ENCODE results near the gene COPS3.

The COPS3 gene

GRCh38 chr17:17216776-17217175 is 64.3 kb downstream of the COPS3 start:
- H3K4me3 ChIP-seq (replicated peaks; ENCODE audit: low read depth, low read length): no peak overlapping the region
- DNase-seq (ENCODE audit: low read depth): no peak
- no peak for TF ChIP-seq CTCF (IDR thresholded peaks at IDR 0.05; ENCODE audit: low read length, missing control alignments)

DNA sequence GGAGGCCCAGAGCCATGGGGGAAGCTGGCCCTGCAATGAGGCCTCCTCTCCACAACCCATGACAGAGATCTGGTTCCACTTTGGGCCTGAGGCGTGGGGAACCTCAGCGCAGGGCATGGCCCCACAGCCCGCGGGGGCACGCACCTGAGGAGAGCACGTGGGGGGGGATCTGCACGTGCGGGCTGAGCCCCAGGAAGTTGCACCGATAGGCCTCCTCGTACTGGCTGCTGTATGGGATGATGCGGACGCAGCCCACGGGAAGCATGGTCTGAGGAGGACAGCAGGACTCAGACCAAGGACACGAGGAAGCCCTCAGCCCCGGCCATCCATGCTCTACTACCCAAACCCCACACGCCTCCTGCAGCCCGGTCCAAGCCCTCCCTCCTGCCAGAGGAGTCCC is 64.8 kb downstream of the COPS3 start:
- no peak for TF ChIP-seq CTCF (IDR thresholded peaks at IDR 0.05; ENCODE audit: low read length, missing control alignments)
- DNase-seq (ENCODE audit: low read depth): no peak
- no peak overlapping the region for H3K4me3 ChIP-seq (replicated peaks; ENCODE audit: low read depth, low read length)

- no peak for DNase-seq (ENCODE audit: low read depth)
- TF ChIP-seq CTCF (IDR thresholded peaks at IDR 0.05; ENCODE audit: low read length, missing control alignments): no peak
- H3K4me3 ChIP-seq (replicated peaks; ENCODE audit: low read depth, low read length): no peak overlapping the region
Measured at GRCh38 chr17:17215575-17215974, 65.5 kb downstream of the COPS3 start.

DNA sequence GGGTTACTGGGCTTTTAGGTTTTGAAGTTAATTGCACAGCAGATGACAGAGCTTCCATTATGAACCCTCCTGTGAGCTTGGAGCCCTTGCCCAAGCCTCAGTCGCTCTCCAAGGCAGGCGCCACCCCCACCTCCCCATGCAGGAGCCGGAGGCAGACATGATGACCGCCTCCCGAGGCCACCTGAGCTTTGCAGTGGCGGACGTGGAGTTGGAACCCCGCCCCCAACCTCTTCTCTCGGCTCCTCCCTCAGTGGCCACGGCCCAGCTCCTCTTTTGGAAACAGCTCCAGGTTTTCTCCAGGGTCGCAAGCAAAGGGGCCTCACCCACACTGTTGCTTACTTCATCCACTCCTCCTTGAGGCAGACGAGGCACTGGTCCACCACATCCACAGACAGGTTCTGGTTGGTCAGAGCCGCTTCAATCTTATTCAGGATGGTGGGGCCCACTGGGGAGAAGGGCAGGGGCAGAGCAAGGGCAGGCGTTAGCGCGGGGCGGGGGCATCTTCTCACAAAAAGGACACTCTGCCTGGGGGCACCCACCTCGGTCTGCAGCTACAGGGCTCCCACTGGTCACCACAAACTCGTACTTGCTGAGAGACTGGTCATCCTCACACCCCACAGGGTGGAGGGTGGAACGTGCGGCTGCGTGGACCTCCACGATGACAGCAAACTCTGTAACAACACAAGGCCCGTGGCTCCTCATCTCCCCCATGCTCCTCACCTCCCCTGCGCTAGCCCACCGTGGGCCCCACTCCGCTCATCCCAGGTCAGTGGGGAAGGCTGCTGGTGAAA is 66.2 kb downstream of the COPS3 start:
- DNase-seq (ENCODE audit: low read depth): no peak
- TF ChIP-seq CTCF (IDR thresholded peaks at IDR 0.05; ENCODE audit: low read length, missing control alignments): no peak

DNA sequence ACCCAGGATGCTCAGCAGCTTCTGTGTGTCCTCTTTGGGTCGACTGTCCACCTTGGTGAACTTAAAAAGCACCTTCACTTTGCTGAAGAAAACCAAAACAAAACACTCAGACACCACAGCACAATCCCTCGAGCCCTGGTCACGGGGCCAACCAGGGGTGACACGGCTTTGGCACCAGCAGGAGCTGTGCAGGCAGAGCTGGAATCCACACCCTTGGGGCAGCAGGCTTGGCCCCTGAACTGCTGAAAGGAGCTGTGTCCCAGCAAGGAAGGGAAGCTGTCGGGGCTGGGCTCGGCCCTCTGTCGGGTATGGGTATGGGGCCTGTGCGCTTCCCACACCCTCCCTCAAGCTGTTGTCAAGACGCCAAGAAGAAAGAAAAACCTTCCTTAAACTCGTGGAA is 67.3 kb downstream of the COPS3 start:
- DNase-seq (ENCODE audit: low read depth): no peak
- no peak for TF ChIP-seq CTCF (IDR thresholded peaks at IDR 0.05; ENCODE audit: low read length, missing control alignments)
- H3K4me3 ChIP-seq (replicated peaks; ENCODE audit: low read depth, low read length): no peak overlapping the region

More for the DNA sequence above, 66.2 kb downstream of the COPS3 start:
- no peak overlapping the region for H3K4me3 ChIP-seq (replicated peaks; ENCODE audit: low read depth, low read length)

DNA sequence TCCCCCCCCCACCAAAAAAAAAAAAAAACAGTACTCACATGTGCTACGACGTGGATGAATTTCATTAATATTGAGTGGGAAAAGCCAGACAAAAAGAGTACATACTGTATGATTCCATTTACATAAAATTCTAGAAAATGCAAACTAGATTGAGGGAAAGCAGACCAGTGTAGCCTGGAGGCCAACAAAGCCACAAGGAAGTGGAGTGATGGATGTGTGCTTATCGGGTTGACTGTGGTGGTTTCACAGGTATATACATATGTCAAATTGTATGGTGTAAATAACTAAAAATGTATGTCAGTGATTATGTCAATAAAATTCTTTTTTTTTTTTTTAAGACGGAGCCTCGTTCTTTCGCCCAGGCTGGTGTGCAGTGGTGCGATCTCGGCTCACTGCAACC is 73.0 kb downstream of the COPS3 start:
- H3K4me3 ChIP-seq (replicated peaks; ENCODE audit: low read depth, low read length): no peak overlapping the region
- DNase-seq (ENCODE audit: low read depth): no peak
- no peak for TF ChIP-seq CTCF (IDR thresholded peaks at IDR 0.05; ENCODE audit: low read length, missing control alignments)

DNA sequence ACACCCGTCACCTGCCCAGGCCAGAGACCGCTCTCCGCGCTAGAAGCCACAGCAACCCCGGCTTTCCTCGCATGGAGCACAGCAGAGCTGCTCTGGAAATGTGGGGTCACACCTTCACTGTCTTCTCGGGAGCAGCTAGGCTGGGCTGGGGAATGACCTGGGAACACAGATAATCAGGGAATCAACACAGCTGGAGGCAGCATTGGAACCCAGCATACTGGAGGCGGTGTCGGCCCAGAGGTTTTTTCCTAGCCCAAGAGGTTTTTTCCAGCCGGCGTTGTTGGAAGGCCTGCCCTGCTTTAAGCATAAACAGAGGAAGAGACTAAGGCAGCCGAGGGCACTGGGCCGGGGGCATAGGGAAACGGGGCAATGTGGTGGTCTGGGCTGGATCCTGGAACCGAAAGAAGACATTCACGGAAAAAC is 74.1 kb downstream of the COPS3 start:
- H3K4me3 ChIP-seq (replicated peaks; ENCODE audit: low read depth, low read length): no peak overlapping the region
- no peak for DNase-seq (ENCODE audit: low read depth)
- TF ChIP-seq CTCF (IDR thresholded peaks at IDR 0.05; ENCODE audit: low read length, missing control alignments): no peak
